ENCODE results near the gene OR5P2.
"Not testable (repeated sequence)": the region's sequence is repeated elsewhere in the genome, so short reads cannot be mapped to it uniquely, and the experiment has no call there.

The OR5P2 gene

GRCh38 chr11:7796842-7797241 lies at the start of gene OR5P2:
OR5P2 (minus strand) TSS chr11:7796942; CDS start chr11:7796942, 0 bp downstream.
- DNase-seq (ENCODE audit: insufficient read length, low spot score) (no peak), FAIRE-seq (no peak)

- DNase-seq (ENCODE audit: insufficient read length, low spot score) (no peak), FAIRE-seq (no peak)
Measured at GRCh38 chr11:7846003-7846402, 49.3 kb upstream of the OR5P2 start.

- no peak for FAIRE-seq
- no peak for DNase-seq (ENCODE audit: insufficient read length, low spot score)
Measured at GRCh38 chr11:7844986-7845385, 48.2 kb upstream of the OR5P2 start.

- FAIRE-seq, result no peak
- DNase-seq (ENCODE audit: insufficient read length, low spot score), result no peak
Measured at GRCh38 chr11:7844521-7844920, 47.8 kb upstream of the OR5P2 start.

GRCh38 chr11:7840578-7840977 lies 43.8 kb upstream of the OR5P2 start:
- no peak for DNase-seq (ENCODE audit: insufficient read length, low spot score)
- no peak for FAIRE-seq

GRCh38 chr11:7833527-7833926 lies 36.8 kb upstream of the OR5P2 start:
- no peak for DNase-seq (ENCODE audit: insufficient read length, low spot score)
- FAIRE-seq, result no peak

- FAIRE-seq, result no peak
Measured at GRCh38 chr11:7830740-7831139, 34.0 kb upstream of the OR5P2 start, which contains the start of gene OR5P3. OR5P3 (minus strand) TSS chr11:7830840.

GRCh38 chr11:7826324-7826723 lies 29.6 kb upstream of the OR5P2 start:
- FAIRE-seq, result no peak
- DNase-seq (ENCODE audit: insufficient read length, low spot score), result no peak

More at GRCh38 chr11:7830740-7831139, 34.0 kb upstream of the OR5P2 start, which contains the start of gene OR5P3:
- no peak for DNase-seq (ENCODE audit: insufficient read length, low spot score)

- not testable (repeated sequence) for FAIRE-seq; DNase-seq (ENCODE audit: insufficient read length, low spot score)
Measured at GRCh38 chr11:7820417-7820816, 23.7 kb upstream of the OR5P2 start.

GRCh38 chr11:7814897-7815296 lies 18.2 kb upstream of the OR5P2 start:
- not testable (repeated sequence) for DNase-seq (ENCODE audit: insufficient read length, low spot score); FAIRE-seq

- not testable (repeated sequence) for FAIRE-seq; DNase-seq (ENCODE audit: insufficient read length, low spot score)
Measured at GRCh38 chr11:7810301-7810700, 13.6 kb upstream of the OR5P2 start.

- FAIRE-seq, result no peak
Measured at GRCh38 chr11:7793233-7793632, 3.5 kb downstream of the OR5P2 start.

GRCh38 chr11:7787239-7787638 lies 9.5 kb downstream of the OR5P2 start:
- DNase-seq (ENCODE audit: insufficient read length, low spot score) (no peak), FAIRE-seq (peak; percentile 51)

More at GRCh38 chr11:7793233-7793632, 3.5 kb downstream of the OR5P2 start:
- DNase-seq (ENCODE audit: insufficient read length, low spot score), result no peak

GRCh38 chr11:7775689-7776088 lies 21.1 kb downstream of the OR5P2 start:
- DNase-seq (ENCODE audit: insufficient read length, low spot score), result no peak
- no peak for FAIRE-seq

- not testable (repeated sequence) for DNase-seq (ENCODE audit: insufficient read length, low spot score); FAIRE-seq
Measured at GRCh38 chr11:7764301-7764700, 32.4 kb downstream of the OR5P2 start.

- peak; percentile 2 for DNase-seq (ENCODE audit: insufficient read length, low spot score)
- FAIRE-seq, result peak; percentile 28
Measured at GRCh38 chr11:7759010-7759409, 37.7 kb downstream of the OR5P2 start.

- DNase-seq (ENCODE audit: insufficient read length, low spot score) (no peak), FAIRE-seq (no peak)
Measured at GRCh38 chr11:7749456-7749855, 47.3 kb downstream of the OR5P2 start.

All from GM19239 (cell line).